ENCODE results near the gene CKB.

The CKB gene

GRCh38 chr14:103562429-103563225, 40.0 kb upstream of the CKB start, which contains the start of the genes BAG5 and COA8:
BAG5 (minus strand) TSS chr14:103562657; CDS start chr14:103561164, 1,493 bp downstream.
COA8 (plus strand) TSS chr14:103562960; CDS start chr14:103563002, 42 bp downstream.
- WGBS (ENCODE audit: extremely low coverage, insufficient coverage, low lambda C conversion rate) = no CpG with 5 or more reads among the region's 109 CpGs
- peak within 1 kb of the TSS; percentile 98 for H3K56ac ChIP-seq (ENCODE audit: low read length)

GRCh38 chr14:103562179-103562428, 39.5 kb upstream of the CKB start:
- H3K56ac ChIP-seq (ENCODE audit: low read length) = peak overlapping the region; percentile 98
- peak overlapping the region; percentile 82 for H3K4me2 ChIP-seq (ENCODE audit: low read length)
- H3K4me3 ChIP-seq (ENCODE audit: low read length) = peak overlapping the region; percentile 95
- H3K4ac ChIP-seq (ENCODE audit: low read depth, low read length) = no peak overlapping the region
- no peaks in the 10 kb centered on the region for H3K4me1 ChIP-seq (ENCODE audit: control insufficient read depth, low read depth, low read length)
- no peaks in the 10 kb centered on the region for H3K27me3 ChIP-seq (ENCODE audit: insufficient read depth, low read length, poor library complexity)
- no peak overlapping the region for H2BK5ac ChIP-seq (ENCODE audit: low read length)
- peak overlapping the region; percentile 52 for H3K18ac ChIP-seq (ENCODE audit: low read length)
- no peak overlapping the region for H2AK5ac ChIP-seq (ENCODE audit: low read length)
- WGBS (ENCODE audit: extremely low coverage, insufficient coverage, low lambda C conversion rate) = no CpG with 5 or more reads among the region's 25 CpGs
- no peak for DNase-seq
- H3K79me1 ChIP-seq (ENCODE audit: low read length) = peaks cover 23% of the 10 kb centered on the region
- no peak overlapping the region for H3K23ac ChIP-seq (ENCODE audit: low read length)
- H4K5ac ChIP-seq (ENCODE audit: low read length) = no peak overlapping the region
- H2BK120ac ChIP-seq (ENCODE audit: low read depth, low read length) = no peak overlapping the region
- no peak overlapping the region for H2BK15ac ChIP-seq (replicated peaks; ENCODE audit: low read depth)
- H4K8ac ChIP-seq (ENCODE audit: low read depth, low read length) = no peak overlapping the region
- H3K36me3 ChIP-seq (ENCODE audit: control insufficient read depth, insufficient read depth, low read length) = peaks cover 9% of the 10 kb centered on the region
- H3K27ac ChIP-seq (ENCODE audit: low read depth, low read length) = peak overlapping the region; percentile 87
- H3K9ac ChIP-seq (ENCODE audit: low read length) = peak overlapping the region; percentile 97
- peaks cover 59% of the 10 kb centered on the region for H3K79me2 ChIP-seq (ENCODE audit: control insufficient read depth, insufficient read depth, low read length)

More at GRCh38 chr14:103562429-103563225, 40.0 kb upstream of the CKB start, which contains the start of the genes BAG5 and COA8:
- H3K79me2 ChIP-seq (ENCODE audit: control insufficient read depth, insufficient read depth, low read length) = peaks cover 61% of the 10 kb centered on the region
- no peak within 1 kb of the TSS for H4K5ac ChIP-seq (ENCODE audit: low read length)
- peaks cover 9% of the 10 kb centered on the region for H3K36me3 ChIP-seq (ENCODE audit: control insufficient read depth, insufficient read depth, low read length)
- peak within 1 kb of the TSS; percentile 99 for H3K4me2 ChIP-seq (ENCODE audit: low read length)
- no peak within 1 kb of the TSS for H3K23ac ChIP-seq (ENCODE audit: low read length)
- H2BK15ac ChIP-seq (replicated peaks; ENCODE audit: low read depth) = no peak within 1 kb of the TSS
- peak within 1 kb of the TSS; percentile 97 for H3K4me3 ChIP-seq (ENCODE audit: low read length)
- peak within 1 kb of the TSS; percentile 97 for H3K9ac ChIP-seq (ENCODE audit: low read length)
- H2BK5ac ChIP-seq (ENCODE audit: low read length) = no peak within 1 kb of the TSS
- no peaks in the 10 kb centered on the region for H3K27me3 ChIP-seq (ENCODE audit: insufficient read depth, low read length, poor library complexity)
- no peak within 1 kb of the TSS for H2BK120ac ChIP-seq (ENCODE audit: low read depth, low read length)
- peaks cover 25% of the 10 kb centered on the region for H3K79me1 ChIP-seq (ENCODE audit: low read length)
- H3K4ac ChIP-seq (ENCODE audit: low read depth, low read length) = no peak within 1 kb of the TSS
- no peak within 1 kb of the TSS for H2AK5ac ChIP-seq (ENCODE audit: low read length)
- H3K27ac ChIP-seq (ENCODE audit: low read depth, low read length) = peak within 1 kb of the TSS; percentile 87
- peak within 1 kb of the TSS; percentile 52 for H3K18ac ChIP-seq (ENCODE audit: low read length)
- peak; percentile 90 for DNase-seq
- H4K8ac ChIP-seq (ENCODE audit: low read depth, low read length) = no peak within 1 kb of the TSS
- no peaks in the 10 kb centered on the region for H3K4me1 ChIP-seq (ENCODE audit: control insufficient read depth, low read depth, low read length)

GRCh38 chr14:103561381-103562178, 39.0 kb upstream of the CKB start:
- H2BK5ac ChIP-seq (ENCODE audit: low read length) = no peak overlapping the region
- no peak overlapping the region for H3K4ac ChIP-seq (ENCODE audit: low read depth, low read length)
- H2BK15ac ChIP-seq (replicated peaks; ENCODE audit: low read depth) = no peak overlapping the region
- H3K18ac ChIP-seq (ENCODE audit: low read length) = peak overlapping the region; percentile 52
- peak overlapping the region; percentile 98 for H3K56ac ChIP-seq (ENCODE audit: low read length)
- no peak overlapping the region for H4K5ac ChIP-seq (ENCODE audit: low read length)
- DNase-seq = peak; percentile 72
- peaks cover 9% of the 10 kb centered on the region for H3K36me3 ChIP-seq (ENCODE audit: control insufficient read depth, insufficient read depth, low read length)
- H3K9ac ChIP-seq (ENCODE audit: low read length) = peak overlapping the region; percentile 97
- H3K23ac ChIP-seq (ENCODE audit: low read length) = no peak overlapping the region
- H2BK120ac ChIP-seq (ENCODE audit: low read depth, low read length) = no peak overlapping the region
- no peak overlapping the region for H4K8ac ChIP-seq (ENCODE audit: low read depth, low read length)
- H3K79me2 ChIP-seq (ENCODE audit: control insufficient read depth, insufficient read depth, low read length) = peaks cover 56% of the 10 kb centered on the region
- no peaks in the 10 kb centered on the region for H3K27me3 ChIP-seq (ENCODE audit: insufficient read depth, low read length, poor library complexity)
- WGBS (ENCODE audit: extremely low coverage, insufficient coverage, low lambda C conversion rate) = no CpG with 5 or more reads among the region's 36 CpGs
- peak overlapping the region; percentile 87 for H3K27ac ChIP-seq (ENCODE audit: low read depth, low read length)
- peaks cover 23% of the 10 kb centered on the region for H3K79me1 ChIP-seq (ENCODE audit: low read length)
- H3K4me2 ChIP-seq (ENCODE audit: low read length) = peak overlapping the region; percentile 82
- H3K4me1 ChIP-seq (ENCODE audit: control insufficient read depth, low read depth, low read length) = no peaks in the 10 kb centered on the region
- peak overlapping the region; percentile 95 for H3K4me3 ChIP-seq (ENCODE audit: low read length)
- no peak overlapping the region for H2AK5ac ChIP-seq (ENCODE audit: low read length)

GRCh38 chr14:103560691-103561090, 38.1 kb upstream of the CKB start:
- no peak overlapping the region for H4K5ac ChIP-seq (ENCODE audit: low read length)
- no CpG with 5 or more reads among the region's 8 CpGs for WGBS (ENCODE audit: extremely low coverage, insufficient coverage, low lambda C conversion rate)
- H2BK5ac ChIP-seq (ENCODE audit: low read length) = no peak overlapping the region
- no peak overlapping the region for H2AK5ac ChIP-seq (ENCODE audit: low read length)
- H3K4ac ChIP-seq (ENCODE audit: low read depth, low read length) = no peak overlapping the region
- peaks cover 8% of the 10 kb centered on the region for H3K36me3 ChIP-seq (ENCODE audit: control insufficient read depth, insufficient read depth, low read length)
- no peak overlapping the region for H3K4me3 ChIP-seq (ENCODE audit: low read length)
- H3K27ac ChIP-seq (ENCODE audit: low read depth, low read length) = no peak overlapping the region
- no peaks in the 10 kb centered on the region for H3K27me3 ChIP-seq (ENCODE audit: insufficient read depth, low read length, poor library complexity)
- H3K56ac ChIP-seq (ENCODE audit: low read length) = no peak overlapping the region
- H3K4me2 ChIP-seq (ENCODE audit: low read length) = no peak overlapping the region
- DNase-seq = no peak
- no peaks in the 10 kb centered on the region for H3K4me1 ChIP-seq (ENCODE audit: control insufficient read depth, low read depth, low read length)
- no peak overlapping the region for H3K23ac ChIP-seq (ENCODE audit: low read length)
- H2BK120ac ChIP-seq (ENCODE audit: low read depth, low read length) = no peak overlapping the region
- peak overlapping the region; percentile 97 for H3K9ac ChIP-seq (ENCODE audit: low read length)
- no peak overlapping the region for H4K8ac ChIP-seq (ENCODE audit: low read depth, low read length)
- H3K18ac ChIP-seq (ENCODE audit: low read length) = no peak overlapping the region
- peaks cover 22% of the 10 kb centered on the region for H3K79me1 ChIP-seq (ENCODE audit: low read length)
- peaks cover 50% of the 10 kb centered on the region for H3K79me2 ChIP-seq (ENCODE audit: control insufficient read depth, insufficient read depth, low read length)
- H2BK15ac ChIP-seq (replicated peaks; ENCODE audit: low read depth) = no peak overlapping the region

- H3K4me2 ChIP-seq (ENCODE audit: low read length) = no peak overlapping the region
- H2AK5ac ChIP-seq (ENCODE audit: low read length) = no peak overlapping the region
- H3K4me1 ChIP-seq (ENCODE audit: control insufficient read depth, low read depth, low read length) = no peaks in the 10 kb centered on the region
- no peak overlapping the region for H3K23ac ChIP-seq (ENCODE audit: low read length)
- H4K8ac ChIP-seq (ENCODE audit: low read depth, low read length) = no peak overlapping the region
- no peak overlapping the region for H3K27ac ChIP-seq (ENCODE audit: low read depth, low read length)
- no peak overlapping the region for H2BK120ac ChIP-seq (ENCODE audit: low read depth, low read length)
- H3K27me3 ChIP-seq (ENCODE audit: insufficient read depth, low read length, poor library complexity) = no peaks in the 10 kb centered on the region
- H3K18ac ChIP-seq (ENCODE audit: low read length) = no peak overlapping the region
- no peak overlapping the region for H4K5ac ChIP-seq (ENCODE audit: low read length)
- DNase-seq = no peak
- H3K36me3 ChIP-seq (ENCODE audit: control insufficient read depth, insufficient read depth, low read length) = peaks cover 8% of the 10 kb centered on the region
- no peak overlapping the region for H3K4me3 ChIP-seq (ENCODE audit: low read length)
- H3K9ac ChIP-seq (ENCODE audit: low read length) = no peak overlapping the region
- H2BK15ac ChIP-seq (replicated peaks; ENCODE audit: low read depth) = no peak overlapping the region
- peaks cover 22% of the 10 kb centered on the region for H3K79me1 ChIP-seq (ENCODE audit: low read length)
- H2BK5ac ChIP-seq (ENCODE audit: low read length) = no peak overlapping the region
- peaks cover 49% of the 10 kb centered on the region for H3K79me2 ChIP-seq (ENCODE audit: control insufficient read depth, insufficient read depth, low read length)
- no peak overlapping the region for H3K4ac ChIP-seq (ENCODE audit: low read depth, low read length)
- WGBS (ENCODE audit: extremely low coverage, insufficient coverage, low lambda C conversion rate) = no CpG with 5 or more reads among the region's 9 CpGs
- no peak overlapping the region for H3K56ac ChIP-seq (ENCODE audit: low read length)
Observed at GRCh38 chr14:103559766-103560165, 37.1 kb upstream of the CKB start.
